Cerebellar nuclear complex (tissue), 1 donor: ENCODE measurements around the gene DIP2C.
A peak's percentile ranks its signal among the peaks of the same experiment; 100 is the strongest.

Experiments used
- DNase-seq, 2 experiments: peaks; one replicate each; lab custom pipeline; 2025; lab: John Stamatoyannopoulos, UW

The DIP2C gene

DNA sequence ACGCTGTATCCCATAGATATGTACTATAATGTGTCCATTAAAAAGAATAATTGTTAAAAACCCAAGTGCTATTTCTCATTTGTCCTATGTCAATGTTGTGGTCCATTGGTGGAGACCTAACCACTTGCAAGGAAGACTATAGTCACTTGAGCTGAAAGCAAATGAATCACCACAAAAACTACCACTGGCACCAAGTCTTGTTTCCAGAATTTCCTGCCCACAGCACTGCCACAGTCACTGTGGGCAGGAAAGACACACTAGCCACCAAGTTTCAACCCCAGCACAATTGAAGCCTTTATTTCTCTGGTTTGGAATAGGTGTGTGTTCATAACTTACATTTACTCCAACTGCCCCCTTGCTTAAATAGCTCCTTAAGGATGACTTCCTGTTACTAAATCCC, 12.4 kb downstream of the DIP2C start:
- no peak for DNase-seq

DNA sequence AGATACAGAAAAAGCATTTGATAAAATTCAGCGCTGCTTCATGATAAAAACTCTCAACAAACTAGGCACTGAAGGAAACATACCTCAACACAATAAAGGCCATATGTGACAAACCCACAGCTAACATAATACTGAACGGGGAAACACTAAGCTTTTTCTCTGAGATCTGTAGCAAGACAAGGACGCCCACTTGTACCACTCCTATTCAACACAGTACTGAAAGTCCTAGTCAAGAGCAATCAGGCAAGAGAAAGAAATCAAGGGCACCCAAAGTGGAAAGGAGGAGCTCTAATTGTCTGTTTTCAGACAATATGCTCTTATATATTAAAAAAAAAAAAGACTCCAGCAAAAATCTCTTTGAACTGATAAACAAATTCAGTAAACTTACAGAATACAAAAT, 13.3 kb downstream of the DIP2C start:
- DNase-seq: no peak

DNA sequence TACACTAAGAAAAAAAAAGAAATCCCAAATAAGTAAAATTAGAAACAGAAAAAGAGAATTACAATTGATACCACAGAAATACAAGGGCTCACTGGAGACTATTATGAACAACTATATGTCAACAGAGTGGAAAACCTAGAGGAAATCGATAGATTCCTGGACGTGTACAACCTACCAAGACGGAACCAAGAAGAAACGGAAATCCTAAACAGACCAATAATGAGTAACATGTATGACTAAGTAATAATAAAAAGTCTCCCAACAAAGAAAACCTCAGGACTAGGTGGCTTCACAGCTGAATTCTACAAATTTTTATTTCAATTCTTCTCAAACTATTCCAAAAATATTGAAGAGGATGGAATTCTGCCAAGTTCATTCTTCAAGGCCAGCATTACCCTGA, 13.9 kb downstream of the DIP2C start:
- no peak for DNase-seq

DNA sequence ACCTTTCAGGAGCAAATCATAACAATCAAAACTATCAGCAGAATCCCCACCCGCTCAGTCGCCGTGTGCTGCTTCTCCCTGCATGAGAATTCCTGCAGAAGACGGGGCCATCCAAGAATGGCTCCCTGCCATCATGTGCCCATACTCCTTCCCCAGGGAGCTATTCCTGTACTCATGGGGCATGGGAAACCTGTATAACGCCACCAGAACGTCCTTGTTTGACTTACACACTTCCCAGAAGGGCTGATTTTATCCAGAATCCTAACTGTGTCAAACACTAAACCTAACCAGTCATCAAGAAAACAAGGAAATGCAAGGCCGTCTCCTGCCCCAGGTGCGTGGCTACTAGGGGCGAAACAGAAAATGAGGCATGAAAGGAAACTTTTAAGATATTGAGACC, 16.0 kb downstream of the DIP2C start:
- no peak for DNase-seq

DNA sequence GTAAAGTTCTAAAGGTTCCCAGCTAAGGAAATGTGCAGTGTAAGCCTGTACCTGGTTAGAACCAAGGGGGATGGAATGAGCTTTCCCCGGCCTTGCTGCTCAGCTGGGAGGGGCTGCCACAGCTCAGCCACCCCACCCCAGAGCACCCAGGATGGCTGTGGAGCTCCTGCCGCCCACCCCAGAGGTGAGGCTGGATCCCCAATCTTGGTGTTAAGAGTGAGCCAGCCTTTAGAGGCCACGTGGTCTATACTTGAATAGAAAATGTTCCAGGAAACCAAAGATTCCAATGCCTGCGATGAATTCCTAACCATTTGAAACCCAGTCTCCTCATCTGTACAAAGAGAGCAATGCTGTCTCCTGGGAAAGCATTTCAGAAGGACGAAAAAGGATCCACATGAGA, 16.5 kb downstream of the DIP2C start:
- DNase-seq: no peak

DNA sequence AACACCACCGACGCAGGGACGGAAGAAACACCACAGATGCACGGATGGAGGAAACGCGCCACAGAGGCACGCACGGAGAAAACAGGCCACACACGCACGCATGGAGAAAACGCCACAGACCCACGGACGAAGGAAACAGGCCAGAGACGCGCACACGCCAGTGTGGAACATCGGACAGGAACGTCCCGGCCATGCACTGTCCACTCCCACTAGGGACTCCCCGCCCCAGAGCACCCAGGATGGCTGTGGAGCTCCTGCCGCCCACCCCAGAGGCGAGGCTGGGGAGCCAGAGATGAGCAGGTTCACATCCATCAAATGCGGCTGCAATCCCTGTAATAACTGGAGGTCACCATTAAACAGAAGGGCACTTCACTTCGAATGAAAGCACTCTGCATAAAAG, 17.3 kb downstream of the DIP2C start:
- DNase-seq: no peak

DNA sequence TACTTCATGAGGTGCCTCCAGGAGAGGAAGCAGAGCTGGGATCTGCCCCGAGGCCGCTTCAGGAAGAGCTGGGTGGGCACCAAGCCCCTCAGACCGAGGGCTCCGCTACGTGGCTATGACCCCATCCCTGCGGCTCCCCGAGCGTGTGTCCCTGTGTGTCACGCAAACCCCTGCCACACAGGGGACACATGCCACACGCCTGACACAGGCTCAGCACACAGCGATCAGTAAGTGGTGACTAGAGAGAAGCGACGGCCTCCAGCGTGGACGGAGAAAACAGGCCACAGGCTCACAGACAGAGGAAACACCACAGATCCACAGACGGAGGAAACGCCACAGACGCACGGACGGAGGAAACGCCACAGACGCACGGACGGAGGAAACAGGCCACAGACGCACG, 18.5 kb downstream of the DIP2C start:
- no peak for DNase-seq

DNA sequence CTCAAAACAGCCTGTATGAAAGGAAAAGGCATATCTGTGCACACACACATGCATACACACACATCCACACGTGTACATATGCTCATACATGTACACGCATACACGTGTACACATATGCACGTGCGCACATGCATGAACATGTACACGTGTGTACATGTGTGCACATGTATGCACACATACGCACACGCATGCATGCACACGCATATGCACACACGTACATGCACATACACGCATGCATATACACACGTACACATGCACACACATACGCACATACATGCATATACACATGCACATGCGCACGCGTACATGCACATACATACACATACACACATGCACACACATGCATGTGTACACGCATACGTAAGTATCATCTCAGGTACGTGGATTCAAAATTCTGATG, 19.4 kb downstream of the DIP2C start:
- no peak for DNase-seq

DNA sequence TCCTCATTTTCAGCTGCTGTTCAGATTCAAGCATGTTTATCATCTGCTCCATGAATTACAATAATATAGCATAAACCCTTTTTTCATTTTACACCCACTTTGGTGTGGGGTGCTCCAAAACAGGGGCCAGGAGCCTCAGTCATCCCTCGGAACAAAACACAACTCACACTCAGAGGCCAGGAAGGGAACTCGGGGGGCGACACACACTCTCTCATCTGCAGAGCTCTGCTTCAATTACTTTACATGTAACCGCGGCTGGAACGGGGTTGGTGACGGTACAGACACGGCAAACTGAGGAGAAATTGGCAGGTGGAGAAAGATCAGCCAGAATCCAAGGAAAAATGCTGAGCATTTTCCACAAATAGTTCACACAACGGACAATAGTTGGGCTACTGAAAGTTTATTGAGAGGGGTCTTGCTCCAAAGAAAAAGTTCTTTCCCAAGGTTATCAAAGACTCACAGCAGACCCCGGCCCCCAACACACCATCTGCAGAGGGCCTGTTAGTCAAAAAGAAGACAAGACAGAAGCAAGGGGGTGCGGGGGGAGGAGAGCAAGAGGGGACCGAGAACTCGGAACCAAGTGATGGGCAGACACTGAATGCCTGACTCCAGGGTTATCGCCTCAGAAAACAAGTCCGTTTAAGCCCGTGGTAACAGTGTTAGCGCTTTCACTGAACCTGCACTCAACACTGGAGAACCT, 20.5 kb downstream of the DIP2C start:
- DNase-seq: no peak

DNA sequence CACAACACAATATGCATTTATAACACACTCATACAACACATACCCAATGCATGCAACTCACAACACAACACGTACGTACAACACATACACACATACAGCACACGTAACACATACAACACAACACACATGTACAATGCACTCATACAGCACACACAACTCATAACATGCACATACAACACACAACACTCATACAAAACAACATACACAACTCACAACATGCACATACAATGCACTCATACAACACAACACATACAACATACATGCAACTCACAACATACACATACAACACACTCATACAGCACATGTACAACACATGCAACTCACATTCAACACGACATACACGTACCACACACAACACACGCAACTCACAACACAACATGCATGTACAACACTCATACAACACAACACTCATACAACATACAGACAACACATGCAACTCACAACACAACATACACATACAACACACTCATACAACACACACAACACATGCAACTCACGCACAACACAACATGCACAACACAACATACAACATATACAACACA, 21.8 kb downstream of the DIP2C start:
- DNase-seq: no peak

DNA sequence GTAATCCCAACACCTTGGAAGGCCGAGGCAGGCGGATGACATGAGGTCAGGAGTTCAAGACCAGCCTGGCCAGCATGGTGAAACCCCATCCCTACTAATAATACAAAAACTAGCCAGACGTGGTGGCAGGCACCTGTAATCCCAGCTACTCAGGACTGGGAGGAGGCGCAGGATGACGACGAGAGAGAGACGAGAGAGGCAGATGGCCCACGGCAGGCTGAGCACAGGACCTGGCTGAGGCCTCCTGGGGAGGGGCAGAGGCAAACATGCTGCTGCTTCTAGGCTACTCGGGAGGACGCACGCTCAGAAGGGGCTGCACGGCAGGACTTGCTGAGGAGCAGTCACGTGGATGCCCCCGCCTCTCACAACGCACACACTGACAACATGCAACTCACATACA, 22.4 kb downstream of the DIP2C start:
- DNase-seq: peak; percentile 30 to 36

DNA sequence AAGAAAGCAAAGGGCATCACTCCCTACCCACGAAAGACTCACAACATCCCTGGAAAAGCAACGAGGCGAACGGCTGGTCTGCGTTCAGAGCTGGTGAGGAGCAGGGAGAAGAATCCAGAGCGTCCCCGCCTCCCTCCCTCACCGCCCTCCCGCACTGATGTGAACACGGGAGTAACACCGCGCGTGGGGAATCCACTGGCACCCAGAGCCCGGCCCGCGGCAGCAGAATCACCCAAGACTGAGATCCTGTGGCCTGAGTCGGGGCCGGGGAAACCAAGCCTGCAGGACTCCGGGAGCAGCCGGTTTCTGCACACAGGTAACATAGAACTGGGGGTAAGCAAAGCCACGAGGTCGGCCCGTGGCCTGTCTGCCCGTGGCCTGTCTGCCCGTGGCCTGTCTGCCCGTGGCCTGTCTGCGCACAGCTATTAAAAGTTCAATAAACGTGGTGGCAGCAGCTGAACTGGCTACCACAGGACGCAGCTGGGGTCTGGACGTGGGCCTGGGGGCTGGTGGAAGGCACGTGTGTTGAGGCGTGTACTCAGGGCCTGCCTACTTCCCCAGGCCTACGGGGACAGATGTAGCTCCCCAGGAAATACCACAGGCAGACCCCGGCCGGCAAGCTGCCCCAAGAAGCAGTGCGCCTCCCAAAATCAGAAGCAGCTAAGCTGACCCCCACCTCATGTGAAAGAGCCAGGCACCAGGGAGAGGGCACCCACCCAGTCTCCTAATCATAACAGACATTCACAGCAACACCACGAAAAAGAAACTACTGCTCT, 23.0 kb downstream of the DIP2C start:
- no peak for DNase-seq

DNA sequence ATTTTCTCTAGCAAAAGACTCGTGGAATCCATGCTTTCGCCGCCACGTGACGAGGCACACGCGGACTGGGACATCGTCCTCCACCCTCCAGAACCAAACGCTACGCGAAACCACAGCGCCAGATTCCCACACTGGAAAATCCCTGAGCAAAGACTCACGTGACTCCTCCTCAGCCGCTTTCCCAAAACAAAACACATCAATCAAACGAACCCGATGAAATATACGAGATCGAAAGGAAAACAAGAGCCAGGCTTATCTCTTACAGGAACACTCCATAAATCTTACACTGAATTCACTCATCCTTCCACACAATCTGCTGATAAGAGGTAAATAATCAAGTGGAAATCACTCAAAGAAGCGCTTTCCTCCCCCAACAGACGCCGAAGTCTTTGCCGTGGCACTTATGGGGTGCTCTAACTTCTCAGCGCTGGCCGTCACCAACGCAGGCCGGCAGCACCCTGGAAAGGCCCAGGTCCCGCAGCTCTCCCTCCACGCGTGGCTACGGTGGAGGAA, 23.8 kb downstream of the DIP2C start:
- DNase-seq: no peak

DNA sequence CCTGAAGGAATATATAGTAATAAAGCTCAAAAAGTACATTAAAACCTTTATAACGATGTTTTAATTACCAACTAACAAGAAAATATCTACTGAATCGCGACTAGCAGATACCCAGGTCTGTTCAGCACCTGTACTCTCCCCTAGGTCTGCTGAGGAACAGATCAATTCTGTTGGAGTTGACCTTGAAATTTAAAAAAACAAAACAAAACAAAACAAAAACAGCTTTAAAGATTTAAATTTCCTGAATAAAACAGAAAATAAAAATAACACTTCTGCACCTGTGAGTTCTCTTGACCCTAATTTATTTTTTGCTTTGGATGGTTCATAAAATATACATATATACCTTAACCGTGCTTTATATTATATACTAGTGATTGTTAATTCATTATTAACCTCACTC, 24.6 kb downstream of the DIP2C start:
- DNase-seq: no peak

DNA sequence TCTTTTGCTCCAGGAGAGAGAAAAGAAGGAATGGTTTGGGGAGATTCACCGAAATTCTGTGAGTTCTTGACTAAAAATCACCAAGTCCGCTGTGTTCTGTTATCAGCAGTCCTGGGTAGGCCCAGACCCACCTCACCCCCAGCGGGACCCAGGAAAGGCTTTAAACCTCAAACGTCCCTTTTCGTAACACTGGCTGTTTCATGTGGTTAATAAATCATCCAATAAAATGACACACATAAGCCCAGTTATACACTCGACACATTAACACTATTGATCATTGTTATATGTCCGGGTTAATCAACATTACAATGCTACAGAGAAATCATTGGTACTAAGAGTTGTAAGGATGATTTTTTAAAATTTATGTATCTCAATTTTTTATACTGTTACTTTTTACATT, 25.2 kb downstream of the DIP2C start:
- DNase-seq: no peak

DNA sequence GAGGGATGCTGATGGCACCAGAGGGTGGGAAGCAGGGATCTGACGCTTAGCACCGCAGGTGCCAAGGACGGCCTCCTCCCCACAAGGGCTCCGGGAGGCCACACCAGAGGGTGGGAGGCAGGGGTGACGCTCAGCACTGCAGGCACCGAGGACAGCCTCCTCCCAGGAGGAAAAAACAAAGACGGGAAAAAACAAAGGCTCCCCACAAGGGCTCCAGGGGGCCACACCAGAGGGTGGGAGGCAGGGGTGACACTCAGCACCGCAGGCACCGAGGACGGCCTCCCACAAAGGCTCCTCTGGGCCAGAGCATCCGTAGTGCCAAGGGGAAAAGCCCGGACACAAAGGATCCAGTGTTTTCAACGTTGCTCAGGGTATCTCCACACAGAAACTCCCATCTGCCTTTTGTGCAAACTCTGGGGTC, 25.6 kb downstream of the DIP2C start:
- DNase-seq: no peak

DNA sequence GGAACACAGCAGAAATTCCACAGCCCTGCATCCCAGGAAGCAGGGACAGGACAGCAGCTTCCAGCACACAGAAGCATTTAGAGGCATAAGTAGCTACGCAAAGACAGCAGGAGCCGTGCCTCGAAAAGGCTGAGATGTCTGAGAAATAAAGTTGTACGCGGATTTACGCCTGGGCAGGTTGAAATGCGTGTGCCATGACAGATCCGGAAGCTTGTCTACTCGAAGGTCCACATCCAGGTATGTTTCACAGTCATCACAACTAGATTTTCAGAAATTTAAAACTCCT, 26.1 kb downstream of the DIP2C start:
- no peak for DNase-seq

DNA sequence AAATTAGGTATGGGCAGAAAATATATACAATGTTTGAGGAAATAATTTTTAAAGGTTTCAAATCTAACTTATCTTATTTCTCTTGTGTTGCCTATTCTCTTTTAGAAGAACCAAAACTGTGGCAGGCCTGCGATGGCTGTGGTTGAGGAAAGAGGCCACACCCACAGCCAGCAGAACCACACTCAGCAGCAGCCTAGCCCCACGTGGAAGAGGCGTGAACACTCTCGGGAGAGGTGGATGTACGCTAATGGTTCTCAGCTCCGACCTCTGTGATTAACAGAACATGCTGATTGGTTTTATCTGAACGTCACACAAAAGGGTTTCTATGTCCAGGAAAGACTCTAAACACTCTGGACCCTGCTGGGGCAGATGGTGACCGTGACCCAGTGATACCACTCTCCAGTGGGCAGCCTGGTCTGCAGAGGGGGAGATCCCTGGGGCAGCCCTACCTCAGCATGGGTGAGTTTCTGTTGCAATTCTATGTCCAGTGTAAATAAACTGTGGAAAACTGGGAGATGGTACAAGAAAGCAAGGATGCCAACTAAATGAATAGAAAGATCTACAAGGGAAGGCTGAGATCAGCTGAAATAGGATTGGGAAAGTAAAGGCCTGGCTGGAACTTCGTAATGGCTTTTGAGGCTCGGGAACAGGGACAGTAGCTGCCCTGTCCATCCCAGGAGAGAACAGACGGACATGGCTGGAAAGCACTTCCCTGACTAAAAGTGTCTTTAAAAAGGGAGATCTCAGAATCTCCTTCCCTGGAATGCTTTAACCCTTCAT, 26.6 kb downstream of the DIP2C start:
- DNase-seq: no peak

DNA sequence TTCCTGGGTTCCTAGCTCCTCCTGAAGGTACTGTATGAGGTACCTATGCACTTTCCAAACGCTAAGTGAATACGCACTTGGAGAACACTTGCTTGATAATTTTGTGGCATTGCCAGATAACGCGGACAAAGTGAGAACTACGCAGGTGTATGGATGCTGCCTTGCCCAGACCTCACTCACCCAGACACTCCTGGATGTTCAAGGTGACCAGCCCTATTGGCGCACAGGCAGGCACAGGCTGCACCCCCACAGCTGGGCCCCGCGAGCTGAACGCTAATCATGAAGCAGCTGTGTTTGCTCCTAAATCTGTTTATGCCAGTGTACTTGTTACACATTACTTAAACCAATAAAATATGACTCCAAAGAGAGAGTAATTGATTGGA, 27.3 kb downstream of the DIP2C start:
- no peak for DNase-seq

DNA sequence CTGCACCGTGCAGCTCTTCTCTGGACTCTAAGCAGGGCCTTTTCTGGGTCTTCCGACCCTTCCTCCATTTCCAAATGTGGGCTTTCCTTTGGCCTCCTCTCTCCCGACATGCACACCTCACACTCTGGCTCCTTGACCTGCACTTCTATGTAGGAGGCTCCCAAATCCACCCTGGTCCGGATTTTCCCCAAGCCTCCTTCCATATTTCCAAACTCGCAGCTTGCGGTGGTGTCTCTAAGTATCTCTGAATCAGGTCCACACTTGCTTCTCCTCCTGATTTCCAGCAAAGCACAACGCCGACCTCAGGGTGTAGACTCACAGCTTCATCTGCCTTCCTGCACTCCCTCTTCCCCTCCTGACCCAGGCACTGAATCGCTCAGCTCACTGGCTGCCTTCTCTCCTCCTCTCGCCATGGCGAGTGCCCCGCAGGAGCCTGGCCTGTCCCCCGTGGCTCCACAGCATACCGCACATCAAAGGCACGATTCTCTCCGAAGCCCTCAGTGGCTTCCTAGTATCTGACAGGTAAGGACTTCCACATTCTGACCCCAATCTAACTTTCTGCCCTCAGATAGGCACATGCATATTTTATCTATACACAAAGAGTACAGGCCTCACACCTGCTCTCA, 27.8 kb downstream of the DIP2C start:
- DNase-seq: no peak

DNA sequence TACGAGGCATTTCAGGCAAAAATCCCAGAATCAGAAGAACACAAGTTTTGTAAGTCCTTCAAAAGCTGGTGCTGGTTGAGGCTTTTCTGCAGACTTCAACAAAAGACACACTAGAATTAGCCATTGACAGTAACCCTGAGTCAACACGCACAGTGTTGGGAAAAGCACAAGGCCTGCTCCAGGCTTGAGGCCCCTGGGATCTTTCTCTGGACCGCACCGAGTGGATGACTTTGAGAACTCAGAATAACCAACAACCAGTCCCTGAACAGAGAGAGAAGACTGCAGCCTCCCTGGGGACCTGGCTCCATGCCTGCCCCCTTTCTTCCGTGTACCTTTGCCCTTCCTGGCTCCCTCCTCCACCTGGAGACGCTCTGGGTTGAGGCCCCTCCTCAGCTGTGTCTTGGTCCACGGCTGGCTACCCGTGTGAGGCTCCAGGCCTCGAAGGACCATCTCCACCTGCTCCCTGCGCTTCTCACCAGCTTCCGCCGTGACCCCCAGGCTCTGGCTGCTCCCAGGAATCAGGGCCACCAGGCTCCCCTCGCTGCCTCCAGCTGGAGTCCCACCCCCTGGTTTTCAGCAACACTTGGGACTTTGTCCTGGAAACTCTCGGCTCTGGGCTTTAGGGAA, 28.4 kb downstream of the DIP2C start:
- DNase-seq: no peak
